ENCODE measurements around the gene SF3B2. TPM values are rescaled to one million over a fixed set of nuclear protein-coding genes. Genes with fewer than 3 reads are reported as not detected.
A peak's percentile ranks its signal among the peaks of the same experiment; 100 is the strongest.

Gene SF3B2
- total RNA-seq, 1 experiment from 2014 or later, result 358 TPM

DNA sequence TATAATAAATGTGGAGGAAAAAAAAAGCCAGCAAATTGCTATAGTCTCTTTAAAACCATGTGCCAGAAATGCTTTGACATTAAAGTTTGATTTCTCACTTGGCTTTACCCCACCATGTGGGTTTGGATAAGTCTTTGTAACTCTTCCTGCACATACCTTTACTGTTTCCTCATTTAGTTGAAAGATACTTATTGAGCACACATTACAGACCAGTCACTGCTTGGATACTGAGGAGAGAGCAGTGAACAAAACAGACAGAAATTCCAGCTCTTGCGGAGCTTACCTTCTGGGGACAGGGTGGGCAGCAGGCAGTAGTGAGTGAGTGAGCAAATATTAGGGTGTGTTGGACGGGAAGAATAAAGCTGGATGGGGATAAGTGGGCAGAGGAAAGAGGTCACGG lies 31.6 kb downstream of the SF3B2 start:
- no peaks in the 10 kb centered on the region for H3K9me3 ChIP-seq (ENCODE audit: low read depth, low read length, poor library complexity, severe bottlenecking)
- CTCF ChIA-PET, result no interaction called here
- intact Hi-C loops (cut with micrococcal nuclease; ENCODE audit: unreplicated experiment), result no loop called here
- no TSS peak for BruUV-seq (replicated peaks)
- POLR2A ChIA-PET (ENCODE audit: low non-redundant PET), result no interaction called here
- no peaks in the 10 kb centered on the region for H3K27me3 ChIP-seq (replicated peaks; ENCODE audit: insufficient read depth, low read depth, low read length, poor library complexity)
- no peak for DNase-seq (ENCODE audit: low spot score)
- peaks cover 45% of the 10 kb centered on the region for H3K4me1 ChIP-seq (ENCODE audit: insufficient read depth, low read length, poor library complexity, severe bottlenecking)
- H3K36me3 ChIP-seq (ENCODE audit: insufficient read depth, low read length, poor library complexity, severe bottlenecking), result no peaks in the 10 kb centered on the region
- H3K27ac ChIP-seq (ENCODE audit: low read depth, low read length, poor library complexity, severe bottlenecking), result peak overlapping the region; percentile 40
- H3K4me3 ChIP-seq (ENCODE audit: low read depth, low read length, poor library complexity, severe bottlenecking), result no peak overlapping the region
- TF ChIP-seq EZH2 (IDR thresholded peaks at IDR 0.05; ENCODE audit: borderline replicate concordance, low read depth, low read length, poor library complexity, severe bottlenecking) (no peak), CTCF (conservative IDR thresholded peaks at IDR 0.05; ENCODE audit: low read depth, low read length) (no peak)

- TF ChIP-seq EZH2 (IDR thresholded peaks at IDR 0.05; ENCODE audit: borderline replicate concordance, low read depth, low read length, poor library complexity, severe bottlenecking), result no peak
- no peak for TF ChIP-seq CTCF (conservative IDR thresholded peaks at IDR 0.05; ENCODE audit: low read depth, low read length)
- no peak for DNase-seq (ENCODE audit: low spot score)
- Histone ChIP-seq H3K9me3 (ENCODE audit: low read depth, low read length, poor library complexity, severe bottlenecking) (no peaks in the 10 kb centered on the region), H3K4me3 (ENCODE audit: low read depth, low read length, poor library complexity, severe bottlenecking) (no peak overlapping the region), H3K27ac (ENCODE audit: low read depth, low read length, poor library complexity, severe bottlenecking) (no peak overlapping the region), H3K36me3 (ENCODE audit: insufficient read depth, low read length, poor library complexity, severe bottlenecking) (no peaks in the 10 kb centered on the region), H3K27me3 (replicated peaks; ENCODE audit: insufficient read depth, low read depth, low read length, poor library complexity) (no peaks in the 10 kb centered on the region), H3K4me1 (ENCODE audit: insufficient read depth, low read length, poor library complexity, severe bottlenecking) (peaks cover 45% of the 10 kb centered on the region)
- POLR2A ChIA-PET (ENCODE audit: low non-redundant PET), result no interaction called here
- CTCF ChIA-PET, result no interaction called here
- BruUV-seq (replicated peaks), result no TSS peak
- intact Hi-C loops (cut with micrococcal nuclease; ENCODE audit: unreplicated experiment), result no loop called here
These were observed 32.8 kb downstream of the SF3B2 start for GRCh38 chr11:66084821-66085475.

DNA sequence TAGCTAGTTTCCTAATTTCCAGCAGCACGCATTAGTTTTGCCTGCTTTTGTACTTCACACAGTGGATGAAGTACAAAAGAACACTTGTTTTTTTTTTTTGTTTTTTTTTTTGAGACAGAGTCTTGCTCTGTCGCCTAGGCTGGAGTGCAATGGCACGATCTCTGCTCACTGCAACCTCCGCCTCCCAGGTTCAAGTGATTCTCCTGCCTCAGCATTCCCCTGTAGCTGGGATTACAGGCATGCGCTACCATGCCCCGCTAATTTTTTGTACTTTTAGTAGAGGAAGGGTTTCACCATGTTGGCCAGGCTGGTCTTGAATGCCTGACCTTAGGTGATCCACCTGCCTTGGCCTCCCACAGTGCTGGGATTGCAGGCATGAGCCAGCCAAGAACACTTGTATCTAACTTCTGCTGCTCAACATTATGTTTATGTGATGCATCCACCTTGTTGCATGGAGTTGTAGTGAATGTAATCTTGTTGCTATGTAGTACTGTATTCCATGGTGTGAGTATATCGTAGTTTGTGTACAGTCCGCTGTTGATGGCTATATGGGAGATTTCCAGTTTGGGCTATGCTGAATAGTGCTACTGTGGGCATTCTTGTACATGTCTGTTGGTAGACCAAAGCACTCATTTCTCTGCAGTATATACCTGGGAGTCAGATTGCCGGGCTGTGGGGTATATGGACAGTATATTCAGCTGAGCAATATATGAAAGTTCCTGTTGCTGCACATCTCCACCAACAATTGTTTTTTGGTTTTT lies 35.2 kb downstream of the SF3B2 start:
- intact Hi-C loops (cut with micrococcal nuclease; ENCODE audit: unreplicated experiment), result no loop called here

More for the DNA sequence above, 35.2 kb downstream of the SF3B2 start:
- Histone ChIP-seq H3K4me1 (ENCODE audit: insufficient read depth, low read length, poor library complexity, severe bottlenecking) (peaks cover 27% of the 10 kb centered on the region), H3K27ac (ENCODE audit: low read depth, low read length, poor library complexity, severe bottlenecking) (no peak overlapping the region), H3K4me3 (ENCODE audit: low read depth, low read length, poor library complexity, severe bottlenecking) (no peak overlapping the region), H3K9me3 (ENCODE audit: low read depth, low read length, poor library complexity, severe bottlenecking) (no peaks in the 10 kb centered on the region), H3K27me3 (replicated peaks; ENCODE audit: insufficient read depth, low read depth, low read length, poor library complexity) (no peaks in the 10 kb centered on the region), H3K36me3 (ENCODE audit: insufficient read depth, low read length, poor library complexity, severe bottlenecking) (no peaks in the 10 kb centered on the region)
- TF ChIP-seq EZH2 (IDR thresholded peaks at IDR 0.05; ENCODE audit: borderline replicate concordance, low read depth, low read length, poor library complexity, severe bottlenecking) (no peak), CTCF (conservative IDR thresholded peaks at IDR 0.05; ENCODE audit: low read depth, low read length) (no peak)
- ChIA-PET POLR2A (ENCODE audit: low non-redundant PET) (no interaction called here), CTCF (interaction anchor here (0.7 kb wide), 1 partner anchor 65 kb away, joined by 5 read pairs; no protein-coding TSS in a partner anchor)
- no peak for DNase-seq (ENCODE audit: low spot score)
- no TSS peak for BruUV-seq (replicated peaks)
